IPS-18a (cell line): Measurements from ENCODE around the gene MYO7B.
"Not testable (repeated sequence)": the region's sequence is repeated elsewhere in the genome, so short reads cannot be mapped to it uniquely, and the experiment has no call there.

Experiments used
- H3K27ac ChIP-seq: one replicate; pipeline ENCODE4 v1.5.1; 2013; ENCODE audit warnings: low read length
- H3K27me3 ChIP-seq: one replicate; pipeline ENCODE4 v1.6.1; 2013; ENCODE audit warnings: mild to moderate bottlenecking, low read length; ENCODE audit not compliant: control insufficient read depth, insufficient read depth
- H3K36me3 ChIP-seq: one replicate; pipeline ENCODE4 v1.6.1; 2013; ENCODE audit warnings: low read depth, low read length; ENCODE audit not compliant: control insufficient read depth
- H3K4me1 ChIP-seq: one replicate; pipeline ENCODE4 v1.6.1; 2013; ENCODE audit warnings: low read depth, low read length; ENCODE audit not compliant: control insufficient read depth
- H3K4me3 ChIP-seq: one replicate; pipeline ENCODE4 v1.5.1; 2013; ENCODE audit warnings: low read length
- H3K9ac ChIP-seq: one replicate; pipeline ENCODE4 v1.6.1; 2013; ENCODE audit warnings: mild to moderate bottlenecking, low read length, moderate library complexity
- H3K9me3 ChIP-seq: one replicate; pipeline ENCODE4 v1.6.1; 2013; ENCODE audit warnings: low read depth, low read length; ENCODE audit not compliant: control insufficient read depth

MYO7B gene

GRCh38 chr2:127569666-127570065 lies 34.2 kb downstream of the MYO7B start:
- Histone ChIP-seq H3K4me3 (no peak overlapping the region), H3K9ac (no peak overlapping the region), H3K4me1 (no peaks in the 10 kb centered on the region), H3K36me3 (no peaks in the 10 kb centered on the region), H3K9me3 (no peaks in the 10 kb centered on the region), H3K27me3 (no peaks in the 10 kb centered on the region), H3K27ac (no peak overlapping the region)

DNA sequence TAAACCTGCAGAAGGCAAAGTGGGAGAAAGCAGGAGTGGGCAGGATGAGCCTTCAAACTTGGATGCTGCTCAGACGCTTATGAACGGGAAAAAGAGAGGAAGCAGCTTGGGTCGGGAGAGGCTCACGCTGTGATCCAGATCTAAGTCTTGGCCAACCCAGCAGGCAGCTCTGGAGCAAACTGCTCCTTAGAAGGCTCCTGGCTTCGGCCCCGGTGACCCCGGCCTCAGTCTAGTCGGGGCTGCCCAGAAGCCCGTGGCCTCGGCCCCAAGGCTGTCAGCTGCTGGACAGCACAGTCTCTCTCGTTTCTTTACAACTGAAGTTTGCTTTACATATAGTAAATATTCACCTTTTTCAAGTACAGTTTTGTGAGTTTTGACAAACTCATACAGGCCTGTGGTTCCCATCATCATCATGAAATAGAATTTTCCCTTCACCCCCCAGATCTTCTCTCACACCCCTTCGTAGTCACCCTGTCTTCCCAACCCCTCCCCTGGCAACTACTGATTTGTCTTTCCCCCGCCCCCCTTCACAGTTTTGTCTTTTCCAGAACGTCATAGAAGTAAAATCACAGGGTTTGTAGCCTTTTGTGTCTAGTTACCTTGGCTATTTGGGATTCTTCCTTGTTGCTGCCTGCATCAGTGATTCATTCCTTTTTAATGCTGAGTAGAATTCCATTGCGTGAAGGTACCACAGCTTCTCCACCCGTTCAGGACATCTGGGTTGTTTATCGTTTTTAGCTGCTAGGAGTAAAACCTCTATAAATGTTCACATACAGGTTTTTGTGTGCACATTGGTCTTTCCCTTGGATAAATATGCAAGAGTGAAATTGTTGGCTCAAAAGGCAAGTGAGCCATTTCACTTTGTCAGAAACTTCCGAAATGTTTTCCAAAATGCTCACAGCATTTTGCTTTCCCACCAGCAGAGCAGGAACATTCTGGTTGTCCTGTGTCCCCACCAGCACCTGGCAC lies 35.1 kb downstream of the MYO7B start:
- Histone ChIP-seq H3K27me3 (no peaks in the 10 kb centered on the region), H3K9ac (no peak overlapping the region)

DNA sequence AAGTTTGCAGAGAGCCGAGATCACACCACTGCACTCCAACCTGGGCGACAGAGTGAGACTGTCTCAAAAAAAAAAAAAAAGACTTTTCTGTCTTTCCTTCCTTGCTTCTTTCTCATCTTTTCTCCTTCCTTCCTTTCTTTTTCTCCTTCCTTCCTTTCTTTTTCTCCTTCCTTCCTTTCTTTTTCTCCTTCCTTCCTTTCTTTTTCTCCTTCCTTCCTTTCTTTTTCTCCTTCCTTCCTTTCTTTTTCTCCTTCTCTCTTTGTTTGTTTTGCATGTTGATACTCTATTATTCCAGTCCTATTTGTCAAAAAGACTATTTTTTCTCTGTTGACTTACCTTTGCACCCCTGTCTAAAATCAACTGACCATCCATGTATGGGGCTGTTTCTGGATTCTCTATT lies 36.9 kb downstream of the MYO7B start:
- not testable (repeated sequence) for H3K27ac ChIP-seq, H3K4me3 ChIP-seq, H3K9ac ChIP-seq, H3K9me3 ChIP-seq, H3K36me3 ChIP-seq, H3K4me1 ChIP-seq, H3K27me3 ChIP-seq

More for the DNA sequence above, 35.1 kb downstream of the MYO7B start:
- Histone ChIP-seq H3K9me3 (no peaks in the 10 kb centered on the region), H3K4me1 (no peaks in the 10 kb centered on the region), H3K27ac (no peak overlapping the region), H3K4me3 (no peak overlapping the region), H3K36me3 (no peaks in the 10 kb centered on the region)

GRCh38 chr2:127572841-127573240 lies 37.4 kb downstream of the MYO7B start:
- Histone ChIP-seq H3K9me3 (no peaks in the 10 kb centered on the region), H3K4me3 (no peak overlapping the region), H3K4me1 (no peaks in the 10 kb centered on the region), H3K27me3 (no peaks in the 10 kb centered on the region), H3K36me3 (no peaks in the 10 kb centered on the region), H3K27ac (no peak overlapping the region), H3K9ac (no peak overlapping the region)

DNA sequence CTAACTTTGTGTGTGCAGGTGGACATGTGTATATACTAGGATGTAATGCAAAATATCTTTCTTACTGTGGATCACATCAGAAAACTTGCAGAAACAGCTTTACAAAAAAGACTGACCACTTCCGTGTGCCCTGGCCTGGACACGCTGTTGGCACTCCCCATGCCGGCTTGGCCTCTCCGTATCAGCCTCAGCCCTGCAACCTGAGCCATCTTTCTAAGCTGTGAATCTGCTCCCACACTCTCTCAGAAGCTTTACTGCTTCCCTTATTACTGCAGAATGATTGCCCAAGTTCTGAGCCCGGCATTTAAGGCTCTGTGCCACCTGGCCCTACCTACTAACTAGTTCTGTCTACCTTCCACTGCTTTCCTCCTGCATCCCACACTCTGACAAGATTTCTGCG lies 37.8 kb downstream of the MYO7B start:
- H3K4me1 ChIP-seq, result no peaks in the 10 kb centered on the region
- H3K27me3 ChIP-seq, result no peaks in the 10 kb centered on the region
- H3K27ac ChIP-seq, result no peak overlapping the region
- H3K9ac ChIP-seq, result no peak overlapping the region
- H3K4me3 ChIP-seq, result no peak overlapping the region
- no peaks in the 10 kb centered on the region for H3K36me3 ChIP-seq
- H3K9me3 ChIP-seq, result no peaks in the 10 kb centered on the region

DNA sequence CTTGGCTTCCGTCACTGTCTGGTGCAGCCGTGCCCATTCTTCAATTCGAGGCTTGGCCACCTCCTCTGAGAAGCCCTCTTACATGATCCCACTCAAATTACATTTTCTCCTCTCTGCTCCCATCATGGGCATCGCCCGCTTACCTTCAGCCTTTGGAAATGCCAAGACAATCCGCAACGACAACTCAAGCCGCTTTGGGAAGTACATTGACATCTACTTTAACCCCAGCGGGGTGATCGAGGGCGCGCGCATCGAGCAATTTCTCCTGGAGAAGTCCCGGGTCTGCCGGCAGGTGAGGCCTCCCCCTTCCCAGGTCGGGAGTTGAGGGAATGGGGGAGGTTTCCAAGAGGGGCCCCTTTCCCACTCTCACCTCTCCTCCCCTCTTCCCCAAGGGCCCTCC lies 38.3 kb downstream of the MYO7B start:
- Histone ChIP-seq H3K4me3 (no peak overlapping the region), H3K4me1 (no peaks in the 10 kb centered on the region), H3K9ac (no peak overlapping the region), H3K27ac (no peak overlapping the region), H3K9me3 (no peaks in the 10 kb centered on the region), H3K36me3 (no peaks in the 10 kb centered on the region), H3K27me3 (no peaks in the 10 kb centered on the region)

GRCh38 chr2:127574656-127575055 lies 39.2 kb downstream of the MYO7B start:
- H3K9me3 ChIP-seq, result no peaks in the 10 kb centered on the region
- H3K27ac ChIP-seq, result no peak overlapping the region
- H3K27me3 ChIP-seq, result no peaks in the 10 kb centered on the region
- no peaks in the 10 kb centered on the region for H3K36me3 ChIP-seq
- H3K9ac ChIP-seq, result no peak overlapping the region
- no peaks in the 10 kb centered on the region for H3K4me1 ChIP-seq
- no peak overlapping the region for H3K4me3 ChIP-seq

- Histone ChIP-seq H3K4me1 (no peaks in the 10 kb centered on the region), H3K9me3 (no peaks in the 10 kb centered on the region), H3K9ac (no peak overlapping the region), H3K4me3 (no peak overlapping the region), H3K36me3 (no peaks in the 10 kb centered on the region), H3K27ac (no peak overlapping the region), H3K27me3 (no peaks in the 10 kb centered on the region)
These were observed 39.8 kb downstream of the MYO7B start for GRCh38 chr2:127575185-127575765.

GRCh38 chr2:127575941-127576432 lies 40.5 kb downstream of the MYO7B start:
- Histone ChIP-seq H3K9me3 (no peaks in the 10 kb centered on the region), H3K9ac (no peak overlapping the region), H3K27me3 (no peaks in the 10 kb centered on the region), H3K36me3 (no peaks in the 10 kb centered on the region), H3K27ac (no peak overlapping the region), H3K4me3 (no peak overlapping the region), H3K4me1 (no peaks in the 10 kb centered on the region)

DNA sequence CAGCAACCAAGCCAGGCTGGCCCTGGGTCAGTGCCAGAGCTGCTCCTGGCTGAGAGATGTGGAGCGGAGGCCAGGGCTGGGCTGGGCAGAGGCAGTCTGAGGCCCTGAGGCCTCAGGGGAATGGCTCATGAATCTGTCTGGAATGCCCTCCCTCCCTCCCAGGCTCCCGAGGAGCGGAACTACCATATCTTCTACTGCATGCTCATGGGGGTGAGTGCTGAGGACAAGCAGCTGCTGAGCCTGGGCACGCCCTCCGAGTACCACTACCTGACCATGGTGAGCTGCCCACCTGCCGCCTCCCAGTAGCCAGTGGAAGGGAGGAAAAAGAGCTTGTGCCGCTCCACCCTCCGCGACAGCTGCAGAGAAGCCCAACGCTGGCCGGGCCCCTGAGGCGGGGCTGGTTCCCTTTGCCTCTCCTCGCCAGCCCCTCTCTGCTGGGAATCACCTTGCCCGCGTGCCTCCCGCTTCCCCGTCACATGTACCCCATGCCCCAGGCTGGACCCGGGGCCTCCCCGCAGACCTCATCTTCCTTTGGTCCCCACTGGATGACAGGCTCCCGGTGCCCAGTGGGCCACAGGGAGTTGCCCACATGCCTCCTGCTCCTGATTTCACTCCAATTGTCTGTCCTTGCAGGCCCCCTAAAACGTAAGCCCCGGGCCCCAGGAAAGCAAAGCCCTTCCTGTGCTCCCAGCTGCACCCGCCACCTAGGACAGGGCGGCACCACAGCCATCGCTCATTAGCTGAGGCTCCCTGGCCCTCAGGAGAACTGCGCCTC lies 41.1 kb downstream of the MYO7B start:
- Histone ChIP-seq H3K9ac (no peak overlapping the region), H3K4me1 (no peaks in the 10 kb centered on the region), H3K9me3 (no peaks in the 10 kb centered on the region), H3K27me3 (no peaks in the 10 kb centered on the region), H3K27ac (no peak overlapping the region), H3K36me3 (no peaks in the 10 kb centered on the region), H3K4me3 (no peak overlapping the region)

GRCh38 chr2:127577208-127577475 lies 41.7 kb downstream of the MYO7B start:
- Histone ChIP-seq H3K9me3 (no peaks in the 10 kb centered on the region), H3K9ac (no peak overlapping the region), H3K36me3 (no peaks in the 10 kb centered on the region), H3K4me3 (no peak overlapping the region), H3K27ac (no peak overlapping the region), H3K27me3 (no peaks in the 10 kb centered on the region), H3K4me1 (no peaks in the 10 kb centered on the region)
